GM18511 (cell line): ENCODE measurements around the gene KSR1.

ENCODE experiments used
- ATAC-seq: cut with Tn5 transposase; IDR thresholded peaks from one replicate; pipeline ENCODE4 v1.9.1; 2021; ENCODE audit warnings: mild to moderate bottlenecking, moderate library complexity; ENCODE audit not compliant: unreplicated experiment

KSR1 gene

GRCh38 chr17:27471321-27472269, 15.3 kb downstream of the KSR1 start:
- peak; percentile 76 for ATAC-seq

GRCh38 chr17:27473190-27473747, 17.0 kb downstream of the KSR1 start:
- ATAC-seq, result no peak

GRCh38 chr17:27473748-27474609, 17.7 kb downstream of the KSR1 start:
- peak; percentile 33 for ATAC-seq

GRCh38 chr17:27475070-27475673, 18.9 kb downstream of the KSR1 start:
- ATAC-seq, result no peak

- no peak for ATAC-seq
Observed at GRCh38 chr17:27475981-27476895, 20.0 kb downstream of the KSR1 start.

GRCh38 chr17:27477050-27477888, 21.0 kb downstream of the KSR1 start:
- ATAC-seq, result peak; percentile 47

- no peak for ATAC-seq
Observed at GRCh38 chr17:27477971-27478684, 21.9 kb downstream of the KSR1 start.

GRCh38 chr17:27478901-27479538, 22.8 kb downstream of the KSR1 start:
- no peak for ATAC-seq

GRCh38 chr17:27479838-27480237, 23.6 kb downstream of the KSR1 start:
- no peak for ATAC-seq

GRCh38 chr17:27480699-27481098, 24.5 kb downstream of the KSR1 start:
- no peak for ATAC-seq

GRCh38 chr17:27481327-27481726, 25.1 kb downstream of the KSR1 start:
- peak; percentile 61 for ATAC-seq

- no peak for ATAC-seq
Observed at GRCh38 chr17:27485125-27485524, 28.9 kb downstream of the KSR1 start.

- ATAC-seq, result no peak
Observed at GRCh38 chr17:27485716-27486495, 29.7 kb downstream of the KSR1 start.

- ATAC-seq, result no peak
Observed at GRCh38 chr17:27486741-27487140, 30.5 kb downstream of the KSR1 start.

GRCh38 chr17:27488231-27488630, 32.0 kb downstream of the KSR1 start:
- no peak for ATAC-seq

- ATAC-seq, result no peak
Observed at GRCh38 chr17:27489045-27489715, 32.9 kb downstream of the KSR1 start.

- no peak for ATAC-seq
Observed at GRCh38 chr17:27490391-27490790, 34.1 kb downstream of the KSR1 start.
